Measurements from ENCODE around the gene STYK1. TPM values are rescaled to one million over a fixed set of nuclear protein-coding genes. Genes with fewer than 3 reads are reported as not detected.
"Not testable (repeated sequence)": the region's sequence is repeated elsewhere in the genome, so short reads cannot be mapped to it uniquely, and the experiment has no call there.

STYK1 gene
- total and polyA plus RNA-seq, 4 donors, result 0.67 to 1.3 (median 0.89) TPM

GRCh38 chr12:10613349-10614055, 60.4 kb downstream of the STYK1 start, which contains the start of gene MAGOHB:
MAGOHB (minus strand) TSS chr12:10613609; CDS start chr12:10613532, 77 bp downstream.
- H3K27me3 ChIP-seq (ENCODE audit: control insufficient read depth in 3 of 3, insufficient read depth in 3 of 3, low read length in 2 of 3), result no peaks in the 10 kb centered on the region
- peak within 1 kb of the TSS; percentile 89 to 100 for H3K9ac ChIP-seq (ENCODE audit: insufficient read depth in 1 of 2, low read length in 2 of 2)
- ATAC-seq (ENCODE audit: insufficient read depth, low FRiP score) (peak; percentile 98), DNase-seq (peak; percentile 98 to 99 (median 99))
- no peak for TF ChIP-seq CTCF (IDR thresholded peaks at IDR 0.05; ENCODE audit: control extremely low read depth, extremely low read depth)
- peaks cover 0 to 21% (median 6%) of the 10 kb centered on the region in 4 donors for H3K36me3 ChIP-seq (ENCODE audit: control insufficient read depth in 4 of 4, insufficient read depth in 4 of 4, low read length in 4 of 4)
- peak within 1 kb of the TSS; percentile 95 for H3K4me3 ChIP-seq
- WGBS, 2 donors, result 0% methylated on average over 45 of the region's 45 CpGs
- peak within 1 kb of the TSS; percentile 80 to 95 for H3K27ac ChIP-seq (ENCODE audit: low read depth in 1 of 2, low read length in 1 of 2)
- H3K4me1 ChIP-seq (ENCODE audit: control insufficient read depth in 5 of 5, insufficient read depth in 5 of 5, low read length in 5 of 5), result peaks cover 0 to 17% (median 3%) of the 10 kb centered on the region in 5 donors
- H3K9me3 ChIP-seq (ENCODE audit: control insufficient read depth in 4 of 4, insufficient read depth in 3 of 4, low read length in 3 of 4), result peaks cover 0 to 1% (median 0%) of the 10 kb centered on the region in 4 donors

GRCh38 chr12:10612984-10613348, 60.9 kb downstream of the STYK1 start:
- ATAC-seq (ENCODE audit: insufficient read depth, low FRiP score), result no peak
- no peak for DNase-seq
- peak overlapping the region; percentile 80 to 95 for H3K27ac ChIP-seq (ENCODE audit: low read depth in 1 of 2, low read length in 1 of 2)
- H3K9me3 ChIP-seq (ENCODE audit: control insufficient read depth in 4 of 4, insufficient read depth in 3 of 4, low read length in 3 of 4), result peaks cover 0 to 1% (median 0%) of the 10 kb centered on the region in 4 donors
- no peak for TF ChIP-seq CTCF (IDR thresholded peaks at IDR 0.05; ENCODE audit: control extremely low read depth, extremely low read depth)
- peaks cover 0 to 22% (median 6%) of the 10 kb centered on the region in 4 donors for H3K36me3 ChIP-seq (ENCODE audit: control insufficient read depth in 4 of 4, insufficient read depth in 4 of 4, low read length in 4 of 4)
- H3K4me1 ChIP-seq (ENCODE audit: control insufficient read depth in 5 of 5, insufficient read depth in 5 of 5, low read length in 5 of 5), result peaks cover 0 to 17% (median 3%) of the 10 kb centered on the region in 5 donors
- peak overlapping the region; percentile 89 to 100 for H3K9ac ChIP-seq (ENCODE audit: insufficient read depth in 1 of 2, low read length in 2 of 2)
- no peaks in the 10 kb centered on the region for H3K27me3 ChIP-seq (ENCODE audit: control insufficient read depth in 3 of 3, insufficient read depth in 3 of 3, low read length in 2 of 3)
- peak overlapping the region; percentile 95 for H3K4me3 ChIP-seq
- WGBS, 2 donors, result 1% methylated on average over 6 of the region's 6 CpGs

GRCh38 chr12:10612110-10612509, 61.7 kb downstream of the STYK1 start:
- no peaks in the 10 kb centered on the region for H3K9me3 ChIP-seq (ENCODE audit: control insufficient read depth in 4 of 4, insufficient read depth in 3 of 4, low read length in 3 of 4)
- H3K4me3 ChIP-seq, result no peak overlapping the region
- 74 to 79% methylated on average over 6 of the region's 6 CpGs for WGBS, 2 donors
- peak overlapping the region; percentile 89 to 100 for H3K9ac ChIP-seq (ENCODE audit: insufficient read depth in 1 of 2, low read length in 2 of 2)
- H3K27me3 ChIP-seq (ENCODE audit: control insufficient read depth in 3 of 3, insufficient read depth in 3 of 3, low read length in 2 of 3), result no peaks in the 10 kb centered on the region
- ATAC-seq (ENCODE audit: insufficient read depth, low FRiP score) (no peak), DNase-seq (no peak)
- TF ChIP-seq CTCF (IDR thresholded peaks at IDR 0.05; ENCODE audit: control extremely low read depth, extremely low read depth), result no peak
- peaks cover 2 to 29% (median 6%) of the 10 kb centered on the region in 4 donors for H3K36me3 ChIP-seq (ENCODE audit: control insufficient read depth in 4 of 4, insufficient read depth in 4 of 4, low read length in 4 of 4)
- peaks cover 0 to 17% (median 3%) of the 10 kb centered on the region in 5 donors for H3K4me1 ChIP-seq (ENCODE audit: control insufficient read depth in 5 of 5, insufficient read depth in 5 of 5, low read length in 5 of 5)
- no peak overlapping the region for H3K27ac ChIP-seq (ENCODE audit: low read depth in 1 of 2, low read length in 1 of 2)

- H3K4me3 ChIP-seq; H3K27ac ChIP-seq (ENCODE audit: low read depth in 1 of 2, low read length in 1 of 2); H3K9me3 ChIP-seq (ENCODE audit: control insufficient read depth in 4 of 4, insufficient read depth in 3 of 4, low read length in 3 of 4); H3K27me3 ChIP-seq (ENCODE audit: control insufficient read depth in 3 of 3, insufficient read depth in 3 of 3, low read length in 2 of 3); DNase-seq; H3K9ac ChIP-seq (ENCODE audit: insufficient read depth in 1 of 2, low read length in 2 of 2); ATAC-seq (ENCODE audit: insufficient read depth, low FRiP score): not testable (repeated sequence)
- 88 to 97% methylated on average over 4 of the region's 4 CpGs for WGBS, 2 donors
- peaks cover 0 to 17% (median 3%) of the 10 kb centered on the region in 5 donors for H3K4me1 ChIP-seq (ENCODE audit: control insufficient read depth in 5 of 5, insufficient read depth in 5 of 5, low read length in 5 of 5)
- H3K36me3 ChIP-seq (ENCODE audit: control insufficient read depth in 4 of 4, insufficient read depth in 4 of 4, low read length in 4 of 4), result peaks cover 3 to 32% (median 8%) of the 10 kb centered on the region in 4 donors
Observed at GRCh38 chr12:10611258-10611657, 62.6 kb downstream of the STYK1 start.
